NCI-H2081 (cell line): Measurements from ENCODE around the gene ZSCAN20.

Source experiments
- DNase-seq, 2 experiments: peaks; one replicate each; lab custom pipeline; 2025; lab: John Stamatoyannopoulos, UW

Gene ZSCAN20

GRCh38 chr1:33535334-33535733 is 62.9 kb downstream of the ZSCAN20 start:
- DNase-seq: no peak

DNA sequence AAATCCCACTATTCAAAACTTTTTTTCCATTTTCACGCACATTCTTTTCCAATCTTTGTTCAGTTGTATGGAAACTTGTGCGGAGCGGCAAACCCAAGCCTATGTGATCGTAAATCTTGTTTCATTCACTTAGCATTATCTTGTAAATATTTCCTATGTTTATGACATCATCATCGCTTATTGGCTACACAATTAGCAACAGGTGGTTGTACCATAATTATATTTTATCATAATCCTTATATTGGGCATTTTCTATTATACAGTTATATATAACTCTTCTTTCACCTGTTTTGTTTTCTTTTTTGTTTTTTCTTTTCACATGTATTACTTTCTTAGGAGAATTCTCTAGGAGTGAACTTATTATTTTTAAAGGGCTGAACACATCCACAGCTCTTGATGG is 65.4 kb downstream of the ZSCAN20 start:
- DNase-seq: no peak

DNA sequence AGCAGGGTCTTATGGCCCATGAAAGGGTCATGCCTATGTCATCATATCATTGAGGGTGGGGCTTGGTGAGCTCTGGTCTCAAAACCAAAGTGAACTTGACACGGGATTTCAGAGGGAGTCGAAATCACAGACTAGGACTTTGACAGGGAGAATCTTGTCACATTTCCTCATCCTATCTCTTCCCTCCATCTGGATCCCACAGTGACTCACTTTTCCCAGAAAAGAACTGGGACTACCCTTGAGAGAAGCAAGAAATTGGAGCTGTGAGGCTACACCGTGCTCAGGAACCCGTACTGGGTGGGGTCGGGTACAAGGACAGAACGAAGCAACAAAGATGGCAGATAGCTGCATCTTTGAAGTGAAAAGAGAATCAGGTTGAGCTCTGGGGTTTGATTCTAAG is 69.5 kb downstream of the ZSCAN20 start:
- no peak for DNase-seq
